ENCODE measurements around the gene SRM. TPM values are rescaled to one million over a fixed set of nuclear protein-coding genes. Genes with fewer than 3 reads are reported as not detected.

Gene SRM
- total RNA-seq, 6 donors from 2014 or later, result 7.3 to 72.9 (median 50.2) TPM

- ATAC-seq (ENCODE audit: low FRiP score in 2 of 2) (no peak), DNase-seq (no peak)
- Histone ChIP-seq H3K27ac (no peak overlapping the region), H3K4me1 (no peaks in the 10 kb centered on the region), H3K4me3 (no peak overlapping the region), H3K27me3 (no peaks in the 10 kb centered on the region), H3K9me3 (no peaks in the 10 kb centered on the region), H3K36me3 (peaks cover 33 to 87% (median 58%) of the 10 kb centered on the region in 4 donors)
- WGBS, 2 donors, result 59% methylated on average over 1 of the region's 1 CpG
- TF ChIP-seq POLR2A (IDR thresholded peaks at IDR 0.05) (no peak), EP300 (IDR thresholded peaks at IDR 0.05) (no peak), POLR2AphosphoS5 (IDR thresholded peaks at IDR 0.05) (no peak), CTCF (IDR thresholded peaks at IDR 0.05) (no peak)
Observed at GRCh38 chr1:11026052-11026451, 33.8 kb downstream of the SRM start.

- H3K27me3 ChIP-seq, result no peaks in the 10 kb centered on the region
- H3K9me3 ChIP-seq, result no peaks in the 10 kb centered on the region
- TF ChIP-seq EP300 (IDR thresholded peaks at IDR 0.05), result no peak
- TF ChIP-seq POLR2AphosphoS5 (IDR thresholded peaks at IDR 0.05), result no peak
- no peak for TF ChIP-seq CTCF (IDR thresholded peaks at IDR 0.05)
- no peak for TF ChIP-seq POLR2A (IDR thresholded peaks at IDR 0.05)
- no peaks in the 10 kb centered on the region for H3K4me1 ChIP-seq
- no peak overlapping the region for H3K4me3 ChIP-seq
- no peak for DNase-seq
- no peak overlapping the region for H3K27ac ChIP-seq
- 85 to 94% methylated on average over 1 of the region's 1 CpG for WGBS, 2 donors
- ATAC-seq (ENCODE audit: low FRiP score in 2 of 2), result no peak
- peaks cover 37 to 87% (median 62%) of the 10 kb centered on the region in 4 donors for H3K36me3 ChIP-seq
Observed at GRCh38 chr1:11025618-11026017, 34.2 kb downstream of the SRM start.

GRCh38 chr1:11024874-11025203, 35.0 kb downstream of the SRM start:
- H3K27me3 ChIP-seq, result no peaks in the 10 kb centered on the region
- peaks cover 45 to 87% (median 66%) of the 10 kb centered on the region in 4 donors for H3K36me3 ChIP-seq
- no peaks in the 10 kb centered on the region for H3K4me1 ChIP-seq
- DNase-seq (no peak), ATAC-seq (ENCODE audit: low FRiP score in 2 of 2) (no peak)
- 73 to 79% methylated on average over 2 of the region's 2 CpGs for WGBS, 2 donors
- H3K4me3 ChIP-seq, result no peak overlapping the region
- no peaks in the 10 kb centered on the region for H3K9me3 ChIP-seq
- no peak overlapping the region for H3K27ac ChIP-seq
- TF ChIP-seq EP300 (IDR thresholded peaks at IDR 0.05), result no peak
- TF ChIP-seq CTCF (IDR thresholded peaks at IDR 0.05), result no peak
- no peak for TF ChIP-seq POLR2A (IDR thresholded peaks at IDR 0.05)
- TF ChIP-seq POLR2AphosphoS5 (IDR thresholded peaks at IDR 0.05), result no peak

GRCh38 chr1:11024154-11024873, 35.5 kb downstream of the SRM start:
- ATAC-seq (ENCODE audit: low FRiP score in 2 of 2) (no peak), DNase-seq (no peak)
- H3K27ac ChIP-seq, result no peak overlapping the region
- H3K9me3 ChIP-seq, result no peaks in the 10 kb centered on the region
- WGBS, 2 donors, result 89 to 92% methylated on average over 3 of the region's 3 CpGs
- no peaks in the 10 kb centered on the region for H3K27me3 ChIP-seq
- H3K36me3 ChIP-seq, result peaks cover 48 to 89% (median 68%) of the 10 kb centered on the region in 4 donors
- no peaks in the 10 kb centered on the region for H3K4me1 ChIP-seq
- TF ChIP-seq EP300 (IDR thresholded peaks at IDR 0.05) (no peak), CTCF (IDR thresholded peaks at IDR 0.05) (no peak), POLR2A (IDR thresholded peaks at IDR 0.05) (no peak), POLR2AphosphoS5 (IDR thresholded peaks at IDR 0.05) (no peak)
- no peak overlapping the region for H3K4me3 ChIP-seq

GRCh38 chr1:11023201-11023600, 36.6 kb downstream of the SRM start:
- TF ChIP-seq CTCF (IDR thresholded peaks at IDR 0.05) (no peak), EP300 (IDR thresholded peaks at IDR 0.05) (no peak), POLR2AphosphoS5 (IDR thresholded peaks at IDR 0.05) (no peak), POLR2A (IDR thresholded peaks at IDR 0.05) (no peak)
- Histone ChIP-seq H3K36me3 (peaks cover 59 to 100% (median 78%) of the 10 kb centered on the region in 4 donors), H3K4me3 (no peak overlapping the region), H3K27me3 (no peaks in the 10 kb centered on the region), H3K9me3 (no peaks in the 10 kb centered on the region), H3K4me1 (peaks cover 0 to 6% (median 0%) of the 10 kb centered on the region in 4 donors), H3K27ac (no peak overlapping the region)
- 95 to 98% methylated on average over 14 of the region's 14 CpGs for WGBS, 2 donors
- ATAC-seq (ENCODE audit: low FRiP score in 2 of 2) (no peak), DNase-seq (no peak)
